EH (cell line): ENCODE measurements around the gene F10.

ENCODE experiments used
- DNase-seq: peaks from one replicate; pipeline ENCODE4 v3.0.0-alpha.2; 2015; ENCODE audit warnings: low read depth

The F10 gene

DNA sequence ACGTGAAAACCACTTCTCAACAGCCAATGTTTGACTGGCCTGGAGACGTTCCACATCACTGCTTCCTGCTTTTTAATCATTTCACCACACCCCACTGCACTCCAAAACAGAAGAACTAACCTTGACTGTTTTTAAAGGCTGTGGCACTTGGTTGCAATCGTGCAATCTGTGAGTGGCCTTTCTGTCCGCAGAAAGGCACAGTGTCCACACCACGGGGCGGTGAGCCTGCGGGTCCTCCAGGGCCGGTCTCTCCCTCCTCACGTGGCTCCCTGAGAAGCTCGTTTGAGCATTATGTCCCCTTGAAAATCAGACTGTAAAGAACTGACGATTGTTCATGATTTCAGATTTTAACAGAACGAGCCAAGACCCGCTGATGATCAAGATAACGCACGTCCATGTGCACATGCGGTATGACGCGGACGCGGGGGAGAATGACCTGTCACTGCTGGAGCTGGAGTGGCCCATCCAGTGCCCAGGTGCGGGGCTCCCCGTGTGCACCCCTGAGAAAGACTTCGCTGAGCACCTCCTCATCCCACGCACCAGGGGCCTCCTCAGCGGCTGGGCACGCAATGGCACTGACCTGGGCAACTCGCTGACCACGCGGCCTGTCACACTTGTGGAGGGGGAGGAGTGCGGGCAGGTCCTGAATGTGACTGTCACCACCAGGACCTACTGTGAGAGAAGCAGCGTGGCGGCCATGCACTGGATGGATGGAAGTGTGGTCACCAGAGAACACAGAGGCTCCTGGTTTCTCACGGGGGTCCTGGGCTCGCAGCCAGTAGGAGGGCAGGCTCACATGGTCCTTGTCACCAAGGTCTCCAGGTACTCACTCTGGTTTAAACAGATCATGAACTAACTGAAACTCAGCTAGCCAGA lies 48.9 kb downstream of the F10 start:
- no peak for DNase-seq

DNA sequence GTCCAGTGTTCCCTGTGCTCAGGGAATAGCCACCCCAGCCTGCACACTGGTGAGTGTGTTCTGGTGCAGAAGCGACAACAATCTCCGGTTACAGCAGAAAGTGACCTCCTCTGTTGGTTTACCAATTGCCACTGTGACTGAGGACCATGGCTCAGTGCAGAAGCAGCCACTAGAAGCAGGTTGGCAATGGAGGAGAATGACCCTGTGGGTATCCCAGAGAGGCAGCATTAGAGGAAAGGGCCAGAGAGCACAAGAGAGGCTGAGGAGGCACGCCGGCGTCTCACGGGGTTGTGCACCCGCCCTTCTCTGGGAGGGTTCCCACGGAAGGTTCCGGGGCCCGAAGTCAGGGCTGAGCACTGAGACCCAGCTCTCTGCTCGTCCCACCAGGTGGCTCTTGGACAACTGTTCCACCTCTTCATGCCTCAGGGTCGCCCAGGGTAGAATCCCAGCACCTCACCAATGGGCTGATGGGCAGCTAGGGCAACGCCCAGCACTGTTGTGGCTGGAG lies 49.9 kb downstream of the F10 start:
- DNase-seq, result no peak

DNA sequence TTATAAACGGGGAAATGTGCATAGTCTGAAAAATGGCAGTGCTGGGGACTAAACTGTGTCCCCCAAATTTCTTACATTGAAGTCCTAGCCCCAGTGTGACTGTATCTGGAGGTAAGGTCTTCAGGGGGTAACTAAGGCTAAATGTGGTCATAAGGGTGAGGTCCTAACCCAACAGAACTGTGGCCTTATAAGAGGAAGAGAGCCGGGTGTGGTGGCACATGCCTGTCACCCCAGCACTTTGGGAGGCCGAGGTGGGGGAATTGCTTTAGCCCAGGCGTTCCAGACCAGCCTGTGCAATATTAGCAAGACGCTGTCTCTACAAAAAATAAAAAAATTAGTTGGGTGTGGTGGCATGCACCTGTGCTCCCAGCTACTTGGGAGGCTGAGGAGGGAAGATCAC lies 53.7 kb downstream of the F10 start:
- DNase-seq, result no peak

DNA sequence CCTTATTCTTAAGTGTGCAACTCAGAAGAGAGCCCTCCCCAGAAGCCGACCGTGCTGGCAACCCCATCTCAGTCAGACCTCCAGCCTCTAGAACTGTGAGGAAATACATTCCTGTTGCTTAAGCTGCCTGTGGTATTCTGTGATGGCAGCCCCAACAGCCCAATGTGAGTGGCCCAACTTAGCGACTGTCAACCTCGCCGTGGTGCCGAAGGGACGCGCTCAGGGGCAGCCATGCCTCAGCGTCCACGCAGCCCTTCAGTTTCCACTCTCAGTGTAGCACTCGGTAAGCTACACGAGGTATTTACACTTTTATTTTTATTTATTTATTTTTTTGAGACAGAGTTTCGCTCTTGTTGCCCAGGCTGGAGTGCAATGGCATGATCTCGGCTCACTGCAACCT lies 54.2 kb downstream of the F10 start:
- no peak for DNase-seq

DNA sequence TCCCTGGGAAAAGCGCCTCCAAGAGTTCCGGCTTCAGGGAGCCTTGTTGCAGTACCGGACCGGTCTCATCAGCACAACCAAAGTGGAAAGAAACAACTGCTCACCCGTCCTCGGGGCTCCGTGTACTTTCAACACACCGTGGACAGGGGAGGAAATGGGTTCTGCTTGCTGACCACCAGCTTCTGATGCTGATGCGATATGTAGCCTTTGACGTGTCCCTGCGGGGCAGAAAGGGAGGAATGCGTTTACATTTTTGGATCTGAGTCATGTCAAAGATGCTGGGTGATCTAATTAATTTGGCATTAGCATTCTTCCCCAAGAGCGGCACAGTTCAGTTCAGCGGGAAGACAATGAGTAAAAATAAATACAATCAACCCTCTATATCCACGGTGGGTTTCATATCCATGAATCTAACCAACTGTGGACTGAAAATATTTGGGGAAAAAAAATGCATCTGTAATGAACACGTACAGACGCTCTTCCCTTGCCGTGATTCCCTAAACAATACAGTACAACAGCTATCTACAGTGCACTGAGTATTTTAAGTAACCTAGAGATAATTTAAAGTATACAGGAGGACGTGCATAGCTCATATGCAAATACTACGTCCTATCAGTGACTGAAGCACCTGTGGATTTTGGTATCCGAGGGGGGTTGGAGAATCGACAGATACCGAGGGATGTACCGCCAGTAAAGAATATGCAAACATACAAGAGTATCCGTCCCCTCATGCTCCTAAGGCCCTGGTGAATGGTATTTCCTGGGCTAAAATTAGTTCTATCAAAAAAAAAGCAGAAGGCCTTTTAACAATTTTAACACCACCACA lies 55.7 kb downstream of the F10 start:
- DNase-seq, result peak; percentile 99

DNA sequence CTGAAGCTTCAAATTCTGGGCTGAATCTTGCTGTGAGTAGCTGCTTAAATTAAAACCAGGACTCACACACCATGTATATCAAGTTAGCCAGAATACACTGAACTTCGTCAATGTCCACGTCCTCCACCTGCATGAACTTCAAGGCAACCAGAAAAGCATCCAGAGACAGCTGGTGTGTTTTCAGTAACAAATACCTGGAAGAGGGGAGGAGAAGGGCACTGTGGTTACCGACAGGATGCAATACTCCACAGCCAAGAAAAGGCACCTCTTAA lies 56.2 kb downstream of the F10 start:
- DNase-seq, result no peak

DNA sequence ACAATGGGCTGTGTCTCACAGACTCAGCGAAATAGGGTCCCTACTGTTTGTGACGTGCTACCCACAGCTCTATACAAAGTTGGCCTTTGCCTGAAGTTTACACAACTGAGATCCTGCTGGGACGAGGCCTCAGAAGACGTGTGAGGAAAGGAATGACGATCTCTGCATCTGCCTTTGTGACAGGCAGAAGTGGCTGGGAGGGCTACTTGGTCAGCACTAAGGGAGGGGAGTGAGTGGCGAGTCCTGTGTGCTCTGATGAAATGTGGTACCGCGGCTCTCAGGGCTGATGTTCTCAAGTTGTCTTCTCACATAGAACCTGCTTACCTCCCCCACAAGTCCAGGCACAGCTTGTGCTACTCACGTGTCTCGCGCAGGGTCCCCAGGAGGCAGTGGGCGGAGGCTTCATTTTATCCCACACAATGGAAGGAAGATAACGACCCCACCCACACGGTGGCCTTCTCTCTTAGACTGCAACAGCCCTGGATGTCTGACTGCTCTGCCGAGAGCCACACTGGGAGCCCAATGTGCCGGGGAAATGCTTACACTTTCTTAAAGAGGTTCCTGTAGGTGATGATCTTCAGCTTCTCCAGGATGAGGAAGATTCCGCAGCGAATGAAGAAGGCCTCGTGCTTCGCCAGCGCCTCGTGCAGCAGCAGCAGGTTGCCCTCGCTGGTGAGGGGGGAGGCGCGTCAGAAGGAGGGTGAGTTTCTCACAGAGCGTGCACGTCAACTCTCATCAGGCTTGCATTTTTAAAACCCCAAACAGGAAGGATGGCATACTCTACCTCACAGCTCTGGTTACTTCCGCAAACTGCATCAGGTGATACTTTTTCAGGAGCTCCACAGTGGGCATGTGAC lies 57.0 kb downstream of the F10 start:
- peak; percentile 58 for DNase-seq

DNA sequence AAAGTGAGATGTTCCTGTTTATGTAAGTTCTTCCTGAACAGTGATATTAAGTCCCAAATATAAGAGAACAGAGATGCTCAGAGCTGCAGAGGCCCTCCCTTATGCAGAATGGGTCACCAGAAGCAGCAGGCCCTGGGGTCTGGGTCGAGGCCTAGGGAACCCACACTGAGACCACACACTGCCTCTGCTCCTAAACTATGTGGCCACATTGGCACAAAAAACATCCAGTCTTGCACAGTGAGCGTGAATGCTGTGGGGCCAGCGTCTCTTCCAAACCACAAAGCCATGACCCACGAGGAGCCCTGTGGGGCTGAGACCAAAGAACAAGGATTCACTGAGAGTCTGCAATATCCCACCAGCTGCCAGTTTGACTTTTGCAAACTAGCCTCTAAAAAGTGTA lies 59.4 kb downstream of the F10 start:
- peak; percentile 32 for DNase-seq

DNA sequence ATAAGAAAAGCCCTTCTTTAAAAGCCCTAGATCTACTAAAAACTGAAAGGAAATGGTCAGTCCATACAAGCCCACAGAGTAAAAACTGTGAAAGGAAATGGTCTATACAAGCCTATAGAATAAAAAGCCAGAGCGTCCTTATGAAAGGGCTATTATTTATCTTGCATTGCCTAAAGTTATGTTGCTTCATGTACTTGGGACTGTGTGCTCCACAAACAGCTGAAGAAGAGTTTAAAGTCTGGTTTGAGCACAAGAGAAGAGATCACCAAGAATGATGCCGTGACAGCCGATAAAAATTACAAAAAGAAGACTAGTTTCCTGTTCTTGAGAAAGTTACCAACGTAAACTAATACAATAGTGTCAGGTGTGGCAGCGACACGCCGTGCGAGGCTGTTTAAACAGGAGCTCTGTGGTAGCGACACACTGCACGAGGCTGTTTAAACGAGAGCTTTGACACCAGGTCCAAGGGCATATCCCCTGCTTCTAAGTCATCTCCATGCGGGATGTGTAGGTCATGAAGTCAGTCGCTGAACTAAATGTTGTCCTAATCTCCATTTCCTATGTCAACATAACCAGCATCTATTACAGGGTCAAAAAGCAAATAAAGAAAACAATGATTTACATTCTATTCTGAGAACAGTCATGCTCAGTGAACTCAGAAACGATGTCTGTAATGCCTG lies 61.0 kb downstream of the F10 start:
- DNase-seq, result no peak

DNA sequence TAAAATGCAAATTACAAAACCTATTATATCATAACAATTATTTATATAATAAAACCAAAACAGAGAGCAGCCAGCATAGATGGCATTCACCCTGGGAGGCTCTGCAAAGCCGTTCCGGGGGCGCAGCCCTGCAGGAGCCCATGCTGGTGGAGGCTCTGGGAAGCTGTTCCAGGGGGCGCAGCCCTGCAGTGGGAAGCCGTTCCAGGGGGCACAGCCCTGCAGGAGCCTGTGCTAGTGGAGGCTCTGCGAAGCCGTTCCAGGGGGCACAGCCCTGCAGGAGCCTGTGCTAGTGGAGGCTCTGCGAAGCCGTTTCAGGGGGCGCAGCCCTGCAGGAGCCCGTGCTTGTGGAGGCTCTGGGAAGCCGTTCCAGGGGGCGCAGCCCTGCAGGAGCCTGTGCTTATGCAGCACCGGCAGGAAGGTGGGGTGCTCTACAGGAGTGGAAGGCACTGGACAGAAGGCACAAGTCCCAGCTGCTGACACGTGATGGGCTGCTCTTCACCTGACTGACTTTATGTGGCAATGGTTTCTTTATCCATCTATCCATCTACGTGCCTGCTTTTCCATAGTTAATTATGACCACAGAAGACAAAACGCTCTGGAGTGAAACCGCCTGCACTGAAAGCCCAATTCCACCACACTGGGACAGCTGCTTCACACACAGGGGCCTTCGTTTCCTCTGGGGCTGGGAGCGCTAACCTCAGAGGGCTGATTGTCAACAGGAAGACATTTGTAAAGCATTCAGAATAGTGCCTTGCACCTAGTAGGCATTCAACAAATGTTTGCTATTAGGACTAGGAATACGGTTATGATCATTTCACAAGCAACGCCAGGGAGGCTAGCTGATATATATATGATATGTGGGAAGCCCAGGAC lies 62.2 kb downstream of the F10 start:
- no peak for DNase-seq

DNA sequence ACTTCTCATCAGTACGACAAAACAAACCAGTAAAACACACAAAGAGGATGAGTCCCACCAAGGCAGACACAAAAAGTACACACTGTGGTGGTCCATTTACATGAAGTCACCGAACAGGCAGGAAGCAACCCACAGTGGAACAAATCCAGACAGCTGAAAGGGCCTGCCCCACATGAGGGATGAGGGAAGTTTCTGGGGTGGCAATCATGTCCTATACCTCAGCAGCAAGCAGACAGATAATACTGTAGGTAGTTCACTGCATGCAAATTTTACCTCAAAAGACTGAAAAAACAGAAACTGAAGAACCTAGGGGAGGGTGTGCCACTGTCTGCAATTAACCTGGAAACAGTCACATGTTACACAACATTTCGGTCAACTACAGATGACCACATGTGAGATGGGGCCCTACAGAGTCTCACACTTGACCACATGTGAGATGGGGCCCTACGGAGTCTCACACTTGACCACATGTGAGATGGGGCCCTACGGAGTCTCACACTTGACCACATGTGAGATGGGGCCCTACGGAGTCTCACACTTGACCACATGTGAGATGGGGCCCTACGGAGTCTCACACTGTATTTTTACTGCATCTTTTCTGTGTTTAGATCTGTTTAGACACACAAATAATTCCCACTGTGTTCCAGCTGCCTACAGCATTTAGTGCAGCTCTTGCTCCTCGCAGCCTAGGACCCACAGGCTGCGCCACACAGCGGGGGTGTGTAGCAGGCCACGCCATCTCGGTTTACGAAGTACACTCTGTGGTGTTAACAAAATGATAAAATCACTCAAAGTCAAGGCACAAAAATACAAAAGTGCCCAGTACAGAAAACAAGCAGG lies 63.7 kb downstream of the F10 start:
- DNase-seq, result peak; percentile 35

DNA sequence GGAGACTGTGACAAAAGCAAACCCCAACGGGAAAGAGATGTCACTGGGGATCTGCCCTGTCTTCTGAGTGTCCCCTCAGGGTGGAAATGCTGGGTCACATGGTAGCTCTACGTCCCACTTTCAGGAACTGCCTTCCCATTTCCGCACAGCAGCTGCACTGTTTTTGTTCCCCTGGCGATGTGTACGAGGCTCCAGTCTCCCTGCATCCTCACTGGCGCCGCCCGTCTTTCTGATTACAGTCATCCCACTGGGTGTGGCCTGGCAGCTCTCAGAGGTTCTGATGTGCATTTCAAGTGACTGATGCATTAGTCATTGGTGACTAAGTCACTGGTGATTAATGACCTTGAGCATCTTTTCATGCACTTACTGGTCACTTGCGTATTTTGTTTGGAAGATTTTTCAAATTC lies 64.7 kb downstream of the F10 start:
- peak; percentile 100 for DNase-seq

DNA sequence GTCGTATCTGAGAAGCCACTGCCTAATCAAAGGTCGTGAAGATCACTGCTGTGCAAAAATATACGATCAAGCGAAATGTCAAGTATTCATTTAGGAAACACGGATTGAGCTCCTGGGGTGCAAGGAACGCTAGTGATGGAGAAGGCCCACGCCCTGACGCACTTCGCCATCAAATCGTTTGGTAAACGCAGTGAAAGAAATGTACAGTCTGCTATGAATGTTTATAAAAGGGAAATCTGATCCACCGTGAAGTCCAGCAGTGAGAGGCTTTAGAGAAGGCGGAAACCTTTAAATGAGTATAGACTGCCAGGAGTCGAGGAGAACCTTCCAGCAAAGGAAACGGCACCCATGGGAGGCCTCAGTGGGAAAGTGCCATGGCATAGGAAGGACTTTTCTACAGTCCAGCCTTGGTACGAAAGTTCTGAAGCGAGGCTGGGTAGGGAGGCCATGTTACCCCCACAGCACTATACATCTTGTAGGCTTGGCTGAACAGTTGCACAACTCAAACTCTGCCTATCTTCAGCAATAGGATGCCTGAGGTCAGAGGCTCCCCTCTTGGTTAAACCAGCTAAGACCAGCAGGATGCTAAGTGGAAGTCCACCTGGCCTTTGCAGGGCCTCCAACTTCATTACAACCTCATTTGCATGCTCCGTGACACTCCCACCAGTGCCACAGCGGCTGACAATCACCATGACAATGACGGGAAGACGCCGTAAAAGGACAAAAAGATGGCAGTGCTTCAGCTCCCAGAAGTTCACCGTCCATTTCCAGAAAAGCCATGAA lies 65.5 kb downstream of the F10 start:
- DNase-seq, result no peak

DNA sequence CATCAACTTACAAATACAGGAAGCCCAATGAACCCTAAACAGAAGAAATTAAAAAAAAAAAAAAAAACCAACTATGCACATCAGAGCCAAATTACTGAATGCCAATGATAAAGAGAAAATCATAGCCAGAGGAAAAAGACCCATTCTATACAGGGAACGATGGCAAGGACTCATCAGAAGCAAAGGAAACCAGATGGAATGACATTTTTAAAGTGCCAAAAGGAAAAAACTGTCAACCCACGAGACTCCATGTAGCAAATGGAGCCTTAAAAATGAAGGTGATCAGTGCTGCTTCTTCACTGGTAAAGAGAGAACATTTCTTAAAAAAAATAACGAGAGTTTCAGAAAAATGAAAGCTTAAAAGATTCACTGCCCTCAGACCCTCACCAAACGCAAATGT lies 67.6 kb downstream of the F10 start:
- no peak for DNase-seq

DNA sequence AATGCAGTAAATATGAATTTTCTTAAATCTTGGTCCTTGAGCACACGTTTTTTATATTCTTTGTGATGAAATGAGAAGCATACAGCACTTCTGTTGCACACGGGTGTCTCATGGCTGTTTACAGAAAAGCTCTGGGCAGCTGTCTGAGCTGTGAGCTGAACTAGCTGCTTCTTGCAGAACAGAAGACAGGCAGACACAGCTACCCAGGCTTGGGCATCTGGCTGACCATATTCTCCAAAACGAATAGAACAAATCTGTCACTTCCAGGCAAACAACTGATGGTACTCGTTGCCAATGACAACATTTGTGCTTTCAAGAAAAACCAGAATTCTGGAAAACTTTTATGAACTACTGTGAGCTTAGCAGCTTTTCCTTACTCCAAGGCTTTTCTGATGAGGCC lies 69.7 kb downstream of the F10 start:
- DNase-seq, result no peak

DNA sequence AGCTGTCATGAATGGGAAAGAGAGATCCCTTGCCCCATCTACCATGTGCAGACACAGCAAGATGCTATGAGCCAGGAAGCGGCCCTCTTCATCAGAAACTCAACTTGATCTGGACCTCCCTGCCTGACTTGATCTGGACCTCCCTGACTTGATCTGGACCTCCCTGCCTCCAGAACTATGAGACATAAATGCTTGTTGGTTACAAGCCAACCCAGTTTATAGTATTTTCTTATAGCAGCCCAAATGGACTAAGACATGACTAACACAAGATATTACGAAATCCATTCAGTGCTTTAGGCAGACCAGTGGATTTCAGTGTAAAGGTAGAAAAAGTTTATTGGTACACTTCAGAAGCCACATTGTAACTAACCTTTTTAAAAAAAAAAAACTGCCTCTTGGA lies 70.3 kb downstream of the F10 start:
- DNase-seq, result peak; percentile 80

DNA sequence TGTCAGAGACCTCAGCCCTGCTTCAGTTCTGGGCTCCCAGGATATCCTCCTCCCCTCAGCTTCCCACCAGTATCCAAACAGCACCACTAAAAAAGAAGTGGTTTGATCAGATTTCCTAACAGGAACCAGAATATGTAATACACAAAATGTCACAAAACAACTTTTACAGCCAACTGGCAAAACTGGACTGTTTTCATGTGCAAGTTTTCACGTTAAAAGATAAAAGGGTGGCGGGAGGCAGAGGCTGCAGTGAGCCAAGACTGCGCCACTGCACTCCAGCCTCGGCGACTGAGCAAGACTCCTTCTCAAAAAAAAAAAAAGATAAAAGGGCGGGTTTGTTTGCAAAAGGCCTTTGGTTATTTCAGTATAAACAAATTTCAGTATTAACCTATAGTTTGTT lies 72.8 kb downstream of the F10 start:
- DNase-seq, result no peak

DNA sequence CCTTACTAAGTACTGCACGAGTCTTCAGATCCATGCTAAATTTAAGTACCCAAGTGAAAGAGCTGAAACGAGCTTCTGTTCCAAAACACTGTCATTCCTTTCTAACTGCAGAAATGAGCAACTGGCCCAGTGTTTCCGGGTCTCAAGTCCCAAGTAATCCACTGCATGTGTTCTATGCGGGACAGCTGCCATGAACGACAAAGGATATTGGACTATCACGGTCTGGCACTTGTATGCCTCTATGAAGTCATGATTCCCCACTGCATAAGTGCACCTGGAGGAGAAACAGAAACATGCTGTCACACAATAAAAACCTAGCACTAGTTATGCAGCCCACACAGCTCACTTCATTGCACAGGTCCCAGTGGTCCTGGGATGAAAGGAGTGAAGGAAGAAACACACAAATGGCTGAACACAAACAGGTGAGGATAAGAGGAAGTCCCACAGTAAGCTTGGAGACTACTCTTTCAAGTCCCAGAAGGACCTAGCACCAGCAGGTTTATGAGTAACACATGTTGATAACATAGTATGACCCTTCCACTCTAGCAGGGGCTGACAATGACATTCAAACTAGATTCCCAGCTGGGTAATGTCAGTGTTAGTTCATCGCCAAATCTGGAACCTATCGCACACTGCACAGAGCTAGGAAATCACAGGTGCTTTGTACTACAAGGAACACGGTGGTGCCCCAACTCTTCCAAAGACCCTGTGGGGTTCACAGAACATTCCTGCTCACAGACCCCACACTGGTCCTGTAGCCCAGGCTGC lies 74.6 kb downstream of the F10 start:
- no peak for DNase-seq
